Activated CD4-positive, alpha-beta T cell treated with anti-CD3 and anti-CD28 coated beads, Interleukin-10, Interleukin-2, amounts not matched to agents 100 ng/mL and 50 ng/mL, durations not matched to agents 16 hours and 8 hours (primary cell): ENCODE results near the gene BDH1.
"Not testable (repeated sequence)": the region's sequence is repeated elsewhere in the genome, so short reads cannot be mapped to it uniquely, and the experiment has no call there.

Experiments used
- DNase-seq: peaks from one replicate; pipeline ENCODE4 v3.0.0-alpha.2; 2020

BDH1 gene

GRCh38 chr3:197555281-197556261 is at the start of gene BDH1:
Gene BDH1 (minus strand): TSS chr3:197555968. CDS start chr3:197546443, 9,525 bp downstream.
- DNase-seq: peak; percentile 82

GRCh38 chr3:197603317-197603933 is 47.7 kb upstream of the BDH1 start:
- no peak for DNase-seq

GRCh38 chr3:197602351-197602750 is 46.6 kb upstream of the BDH1 start:
- not testable (repeated sequence) for DNase-seq

- DNase-seq: not testable (repeated sequence)
These were observed 45.7 kb upstream of the BDH1 start for GRCh38 chr3:197601566-197601840.

- DNase-seq: no peak
These were observed 45.2 kb upstream of the BDH1 start for GRCh38 chr3:197600796-197601565.

- DNase-seq: peak; percentile 85
These were observed 43.5 kb upstream of the BDH1 start for GRCh38 chr3:197599089-197599765.

GRCh38 chr3:197598404-197598980 is 42.7 kb upstream of the BDH1 start:
- no peak for DNase-seq

- no peak for DNase-seq
These were observed 41.6 kb upstream of the BDH1 start for GRCh38 chr3:197597335-197597734.

- DNase-seq: no peak
These were observed 39.9 kb upstream of the BDH1 start for GRCh38 chr3:197595470-197596185.

- DNase-seq: no peak
These were observed 37.2 kb upstream of the BDH1 start for GRCh38 chr3:197593046-197593380.

- DNase-seq: peak; percentile 39
These were observed 36.7 kb upstream of the BDH1 start for GRCh38 chr3:197592361-197593045.

- no peak for DNase-seq
These were observed 36.0 kb upstream of the BDH1 start for GRCh38 chr3:197591816-197592215.

- DNase-seq: no peak
These were observed 34.7 kb upstream of the BDH1 start for GRCh38 chr3:197590313-197590962.

- no peak for DNase-seq
These were observed 33.8 kb upstream of the BDH1 start for GRCh38 chr3:197589545-197589944.

GRCh38 chr3:197586768-197587167 is 31.0 kb upstream of the BDH1 start:
- DNase-seq: not testable (repeated sequence)

- no peak for DNase-seq
These were observed 30.4 kb upstream of the BDH1 start for GRCh38 chr3:197586181-197586580.

GRCh38 chr3:197584733-197585132 is 29.0 kb upstream of the BDH1 start:
- no peak for DNase-seq

- DNase-seq: no peak
These were observed 27.6 kb upstream of the BDH1 start for GRCh38 chr3:197583371-197583770.

GRCh38 chr3:197580253-197580691 is 24.5 kb upstream of the BDH1 start:
- DNase-seq: no peak

- no peak for DNase-seq
These were observed 22.6 kb upstream of the BDH1 start for GRCh38 chr3:197578376-197578775.
